HCT116 (cell line): ENCODE results near the gene SLC7A5. TPM values are rescaled to one million over a fixed set of nuclear protein-coding genes. Genes with fewer than 3 reads are reported as not detected.

Experiments
- ATAC-seq: fragments of 200-7000 bp; cut with Tn5 transposase; 2 replicates; pipeline ENCODE4 v1.9.1; 2020; ENCODE audit warnings: mild to moderate bottlenecking, moderate library complexity
- BruUV-seq: library from RNA; stranded (reverse); fragments of 400-500 nt; replicated peaks from 2 replicates; lab custom pipeline; 2021; lab: Mats Ljungman, UMichigan
- CTCF ChIA-PET: fragments of 300-600 bp; sonication (Branson Sonifier 250); formaldehyde crosslinking; loops from one replicate; lab custom pipeline; 2021; ENCODE audit warnings: antibody characterized with exemption; lab: Charles Lee
- POLR2A ChIA-PET: fragments of 300-600, 350-600 bp; sonication (Branson Sonifier 250); formaldehyde crosslinking; loops from one replicate; lab custom pipeline; 2021; ENCODE audit warnings: antibody characterized with exemption; lab: Charles Lee
- RAD21 ChIA-PET, 2 experiments: fragments of 300-600 bp; sonication (Branson Sonifier 250); formaldehyde crosslinking; loops; one replicate each; lab custom pipeline; 2023; ENCODE audit warnings: low total read pairs in 2 of 2; ENCODE audit not compliant: uncharacterized antibody in 2 of 2, unreplicated experiment in 2 of 2, low non-redundant PET in 1 of 2; lab: Charles Lee
- DNase-seq: peaks from one replicate; pipeline ENCODE4 v3.0.0-alpha.2; 2010; ENCODE audit warnings: low read depth, low spot score
- H2AFZ ChIP-seq: fragments of 200-600 bp; shearing (Covaris generic), sonication (generic); 2 replicates; pipeline ENCODE4 v1.6.1; 2017; ENCODE audit warnings: low read depth, mixed run types, mixed read lengths, antibody characterized with exemption, low read length; ENCODE audit not compliant: poor library complexity, severe bottlenecking
- H3K27ac ChIP-seq: 2 replicates; pipeline ENCODE4 v1.5.1; 2012; ENCODE audit warnings: low read depth, low read length
- H3K27me3 ChIP-seq: fragments of 200-600 bp; sonication (generic); 2 replicates; pipeline ENCODE4 v1.6.1; 2016; ENCODE audit warnings: mixed run types, low read length, mixed read lengths; ENCODE audit not compliant: insufficient read depth
- H3K36me3 ChIP-seq, 2 experiments: fragments of 200-500 bp in 1 of 2; fragments of 200-600 bp in 1 of 2; sonication (Bioruptor generic) in 1 of 2; sonication (generic) in 1 of 2; 2 replicates each; pipeline versions ENCODE4 v1.5.1 to v1.6.1; 2014 to 2016; ENCODE audit warnings: low read length in 2 of 2, inconsistent platforms in 1 of 2, mixed read lengths in 1 of 2, mixed run types in 1 of 2; ENCODE audit not compliant: insufficient read depth in 2 of 2, control insufficient read depth in 1 of 2
- H3K4me1 ChIP-seq, 2 experiments: fragments of 200-600 bp in 1 of 2; sonication (generic) in 1 of 2; 2 replicates each; pipeline versions ENCODE4 v1.5.1 to v1.6.1; 2012 to 2017; ENCODE audit warnings: low read length in 2 of 2, inconsistent platforms in 1 of 2, mild to moderate bottlenecking in 1 of 2, mixed read lengths in 1 of 2, mixed run types in 1 of 2, moderate library complexity in 1 of 2; ENCODE audit not compliant: insufficient read depth in 2 of 2, control insufficient read depth in 1 of 2
- H3K4me2 ChIP-seq: fragments of 200-600 bp; sonication (generic); 2 replicates; pipeline ENCODE4 v1.6.1; 2017; ENCODE audit warnings: mixed run types, low read length, mixed read lengths
- H3K4me3 ChIP-seq, 2 experiments: fragments of 200-600 bp in 1 of 2; sonication (generic) in 1 of 2; replicated peaks in 1 of 2; 2 replicates each; pipeline ENCODE4 v1.5.1; 2011 to 2016; ENCODE audit warnings: low read length in 2 of 2, control low read depth in 1 of 2, low read depth in 1 of 2, mild to moderate bottlenecking in 1 of 2, mixed read lengths in 1 of 2, mixed run types in 1 of 2
- H3K79me2 ChIP-seq: fragments of 200-600 bp; sonication (generic); 2 replicates; pipeline ENCODE4 v1.6.1; 2017; ENCODE audit warnings: mild to moderate bottlenecking, mixed run types, low read length, moderate library complexity, mixed read lengths; ENCODE audit not compliant: insufficient read depth
- H3K9ac ChIP-seq: fragments of 200-600 bp; sonication (generic); 2 replicates; pipeline ENCODE4 v1.6.1; 2016; ENCODE audit warnings: low read length, mixed read lengths
- H3K9me2 ChIP-seq: fragments of 200-600 bp; sonication (generic), shearing (Covaris generic); 2 replicates; pipeline ENCODE4 v1.6.1; 2017; ENCODE audit warnings: mixed run types, mild to moderate bottlenecking, moderate library complexity; ENCODE audit not compliant: insufficient read depth
- H3K9me3 ChIP-seq, 2 experiments: fragments of 200-500 bp in 1 of 2; fragments of 200-600 bp in 1 of 2; sonication (Bioruptor generic) in 1 of 2; sonication (generic) in 1 of 2; 2 replicates each; pipeline ENCODE4 v1.6.1; 2014 to 2017; ENCODE audit warnings: low read length in 2 of 2, mixed read lengths in 2 of 2, inconsistent platforms in 1 of 2, low read depth in 1 of 2, mild to moderate bottlenecking in 1 of 2, mixed run types in 1 of 2, moderate library complexity in 1 of 2; ENCODE audit not compliant: control insufficient read depth in 1 of 2, insufficient read depth in 1 of 2
- H4K20me1 ChIP-seq: fragments of 200-600 bp; sonication (generic), shearing (Covaris generic); 2 replicates; pipeline ENCODE4 v1.6.1; 2017; ENCODE audit warnings: mixed run types, mild to moderate bottlenecking, moderate library complexity; ENCODE audit not compliant: insufficient read depth
- CEBPB ChIP-seq: IDR thresholded peaks from 2 replicates; pipeline ENCODE4 v1.6.1; 2012; ENCODE audit warnings: low read depth
- ELF1 ChIP-seq: IDR thresholded peaks from 2 replicates; pipeline ENCODE4 v1.6.1; 2012; ENCODE audit warnings: low read depth, borderline replicate concordance
- EZH2 ChIP-seq: fragments of 200-600 bp; sonication (generic); IDR thresholded peaks from 2 replicates; pipeline ENCODE4 v1.6.1; 2017; ENCODE audit warnings: antibody characterized with exemption, mixed run types
- POLR2A ChIP-seq: IDR thresholded peaks from 2 replicates; pipeline ENCODE4 v1.7.0; 2011; ENCODE audit warnings: borderline replicate concordance; ENCODE audit not compliant: insufficient read depth, insufficient read length; ENCODE audit errors: extremely low read depth
- RAD21 ChIP-seq: IDR thresholded peaks from 2 replicates; pipeline ENCODE4 v1.6.1; 2012; ENCODE audit warnings: low read depth, mild to moderate bottlenecking
- SIN3A ChIP-seq: IDR thresholded peaks from 2 replicates; pipeline ENCODE4 v1.6.1; 2012; ENCODE audit warnings: low read depth
- SP1 ChIP-seq: IDR thresholded peaks from 2 replicates; pipeline ENCODE4 v1.6.1; 2012; ENCODE audit warnings: low read depth
- YY1 ChIP-seq: IDR thresholded peaks from 2 replicates; pipeline ENCODE4 v1.6.1; 2011; ENCODE audit warnings: low read length, low read depth, moderate library complexity, mild to moderate bottlenecking; ENCODE audit not compliant: insufficient replicate concordance; ENCODE audit errors: extremely low read depth
- ZFX ChIP-seq: fragments of 450-650 bp; IDR thresholded peaks from 2 replicates; pipeline ENCODE4 v1.6.1; 2017
- intact Hi-C: fragments of 100-400 bp; cut with micrococcal nuclease; formaldehyde crosslinking; loops from 2 replicates; pipeline ENCODE4 v1.10.0; 2022
- total RNA-seq: library from RNA; stranded (reverse); gene quantifications from one replicate; pipeline ENCODE4 v1.2.1, GENCODE V29; 2021; ENCODE audit not compliant: unreplicated experiment
- TF ChIP-seq, protein P1 (sequence below), 3 experiments: fragments of 200-600 bp in 1 of 3; sonication (generic) in 1 of 3; IDR thresholded peaks in 2 of 3; conservative IDR thresholded peaks in 1 of 3; 2 replicates each; pipeline ENCODE4 v1.5.1; 2012 to 2017; ENCODE audit warnings: low read depth in 2 of 3, low read length in 2 of 3, antibody characterized with exemption in 1 of 3, borderline replicate concordance in 1 of 3, control low read depth in 1 of 3, mild to moderate bottlenecking in 1 of 3, mixed read lengths in 1 of 3, mixed run types in 1 of 3, moderate library complexity in 1 of 3; ENCODE audit not compliant: insufficient read depth in 1 of 3
- TF ChIP-seq, protein P2 (sequence below): IDR thresholded peaks from 2 replicates; pipeline ENCODE4 v1.6.1; 2012; ENCODE audit warnings: low read depth
- TF ChIP-seq, protein P3 (sequence below): IDR thresholded peaks from 2 replicates; pipeline ENCODE4 v1.6.1; 2012
- TF ChIP-seq, protein P4 (sequence below): IDR thresholded peaks from 2 replicates; pipeline ENCODE4 v1.6.1; 2012

The SLC7A5 gene
- total RNA-seq, 1 experiment from 2014 or later: 482 TPM

DNA sequence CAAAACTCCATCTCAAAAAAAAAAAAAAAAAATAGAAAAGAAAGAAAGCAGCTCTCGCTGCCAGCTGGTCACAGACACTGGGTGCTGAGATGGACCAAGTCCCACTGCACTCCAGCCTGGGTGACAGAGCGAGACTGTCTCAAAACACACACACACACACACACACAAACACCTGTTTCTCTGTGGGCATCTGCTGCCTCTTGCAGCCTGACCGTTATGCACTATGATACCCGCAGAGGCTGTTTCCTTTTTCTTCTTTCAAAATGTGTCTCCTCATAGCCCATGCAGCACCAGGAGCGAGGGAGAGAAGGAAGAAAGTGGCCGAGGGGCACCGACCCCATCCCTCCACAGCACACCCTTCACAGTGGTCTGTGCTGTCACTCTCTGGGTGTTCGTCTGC lies 66.6 kb downstream of the SLC7A5 start:
- H3K36me3 ChIP-seq: no peaks in the 10 kb centered on the region
- no peaks in the 10 kb centered on the region for H3K9me3 ChIP-seq
- H3K27me3 ChIP-seq: no peaks in the 10 kb centered on the region
- H3K9ac ChIP-seq: no peak overlapping the region
- no peak overlapping the region for H3K4me3 ChIP-seq
- H3K27ac ChIP-seq: no peak overlapping the region
- POLR2A ChIA-PET: interaction anchor here (1.4 kb wide), 1 partner anchor 67 kb away, joined by 6 read pairs; no protein-coding TSS in a partner anchor
- no peaks in the 10 kb centered on the region for H3K9me2 ChIP-seq
- H3K4me2 ChIP-seq: no peak overlapping the region
- no peaks in the 10 kb centered on the region for H3K79me2 ChIP-seq
- intact Hi-C loops: no loop called here
- RAD21 ChIA-PET: interaction anchor here in 1 of 2 experiments (0.7 kb wide), 1 partner anchor 13 kb away, joined by 3 read pairs; no protein-coding TSS in a partner anchor
- CTCF ChIA-PET: interaction anchor here (1.8 kb wide), 1 partner anchor 24 kb away, joined by 8 read pairs; no protein-coding TSS in a partner anchor
- DNase-seq (no peak), ATAC-seq (no peak)
- no peak overlapping the region for H2AFZ ChIP-seq
- no peaks in the 10 kb centered on the region for H4K20me1 ChIP-seq
- H3K4me1 ChIP-seq: peaks cover 20 to 21% of the 10 kb centered on the region in 2 experiments
- TF ChIP-seq ELF1 (no peak), POLR2A (no peak), SP1 (no peak), RAD21 (no peak), CEBPB (no peak), ZFX (no peak), SIN3A (no peak), EZH2 (no peak), YY1 (no peak)
- TF ChIP-seq, protein P1, sequence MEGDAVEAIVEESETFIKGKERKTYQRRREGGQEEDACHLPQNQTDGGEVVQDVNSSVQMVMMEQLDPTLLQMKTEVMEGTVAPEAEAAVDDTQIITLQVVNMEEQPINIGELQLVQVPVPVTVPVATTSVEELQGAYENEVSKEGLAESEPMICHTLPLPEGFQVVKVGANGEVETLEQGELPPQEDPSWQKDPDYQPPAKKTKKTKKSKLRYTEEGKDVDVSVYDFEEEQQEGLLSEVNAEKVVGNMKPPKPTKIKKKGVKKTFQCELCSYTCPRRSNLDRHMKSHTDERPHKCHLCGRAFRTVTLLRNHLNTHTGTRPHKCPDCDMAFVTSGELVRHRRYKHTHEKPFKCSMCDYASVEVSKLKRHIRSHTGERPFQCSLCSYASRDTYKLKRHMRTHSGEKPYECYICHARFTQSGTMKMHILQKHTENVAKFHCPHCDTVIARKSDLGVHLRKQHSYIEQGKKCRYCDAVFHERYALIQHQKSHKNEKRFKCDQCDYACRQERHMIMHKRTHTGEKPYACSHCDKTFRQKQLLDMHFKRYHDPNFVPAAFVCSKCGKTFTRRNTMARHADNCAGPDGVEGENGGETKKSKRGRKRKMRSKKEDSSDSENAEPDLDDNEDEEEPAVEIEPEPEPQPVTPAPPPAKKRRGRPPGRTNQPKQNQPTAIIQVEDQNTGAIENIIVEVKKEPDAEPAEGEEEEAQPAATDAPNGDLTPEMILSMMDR (IDR thresholded peaks at IDR 0.05 in 2 of 3, conservative IDR thresholded peaks at IDR 0.05 in 1 of 3; ENCODE audit: borderline replicate concordance in 1 of 3, insufficient read depth in 1 of 3, low read depth in 2 of 3, low read length in 2 of 3): no peak
- TF ChIP-seq, protein P2, sequence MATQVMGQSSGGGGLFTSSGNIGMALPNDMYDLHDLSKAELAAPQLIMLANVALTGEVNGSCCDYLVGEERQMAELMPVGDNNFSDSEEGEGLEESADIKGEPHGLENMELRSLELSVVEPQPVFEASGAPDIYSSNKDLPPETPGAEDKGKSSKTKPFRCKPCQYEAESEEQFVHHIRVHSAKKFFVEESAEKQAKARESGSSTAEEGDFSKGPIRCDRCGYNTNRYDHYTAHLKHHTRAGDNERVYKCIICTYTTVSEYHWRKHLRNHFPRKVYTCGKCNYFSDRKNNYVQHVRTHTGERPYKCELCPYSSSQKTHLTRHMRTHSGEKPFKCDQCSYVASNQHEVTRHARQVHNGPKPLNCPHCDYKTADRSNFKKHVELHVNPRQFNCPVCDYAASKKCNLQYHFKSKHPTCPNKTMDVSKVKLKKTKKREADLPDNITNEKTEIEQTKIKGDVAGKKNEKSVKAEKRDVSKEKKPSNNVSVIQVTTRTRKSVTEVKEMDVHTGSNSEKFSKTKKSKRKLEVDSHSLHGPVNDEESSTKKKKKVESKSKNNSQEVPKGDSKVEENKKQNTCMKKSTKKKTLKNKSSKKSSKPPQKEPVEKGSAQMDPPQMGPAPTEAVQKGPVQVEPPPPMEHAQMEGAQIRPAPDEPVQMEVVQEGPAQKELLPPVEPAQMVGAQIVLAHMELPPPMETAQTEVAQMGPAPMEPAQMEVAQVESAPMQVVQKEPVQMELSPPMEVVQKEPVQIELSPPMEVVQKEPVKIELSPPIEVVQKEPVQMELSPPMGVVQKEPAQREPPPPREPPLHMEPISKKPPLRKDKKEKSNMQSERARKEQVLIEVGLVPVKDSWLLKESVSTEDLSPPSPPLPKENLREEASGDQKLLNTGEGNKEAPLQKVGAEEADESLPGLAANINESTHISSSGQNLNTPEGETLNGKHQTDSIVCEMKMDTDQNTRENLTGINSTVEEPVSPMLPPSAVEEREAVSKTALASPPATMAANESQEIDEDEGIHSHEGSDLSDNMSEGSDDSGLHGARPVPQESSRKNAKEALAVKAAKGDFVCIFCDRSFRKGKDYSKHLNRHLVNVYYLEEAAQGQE: no peak
- TF ChIP-seq, protein P3, sequence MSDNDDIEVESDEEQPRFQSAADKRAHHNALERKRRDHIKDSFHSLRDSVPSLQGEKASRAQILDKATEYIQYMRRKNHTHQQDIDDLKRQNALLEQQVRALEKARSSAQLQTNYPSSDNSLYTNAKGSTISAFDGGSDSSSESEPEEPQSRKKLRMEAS: no peak
- TF ChIP-seq, protein P4, sequence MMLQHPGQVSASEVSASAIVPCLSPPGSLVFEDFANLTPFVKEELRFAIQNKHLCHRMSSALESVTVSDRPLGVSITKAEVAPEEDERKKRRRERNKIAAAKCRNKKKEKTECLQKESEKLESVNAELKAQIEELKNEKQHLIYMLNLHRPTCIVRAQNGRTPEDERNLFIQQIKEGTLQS: no peak
- BruUV-seq: no TSS peak
